Panc1 (cell line): Measurements from ENCODE around the gene TALDO1. TPM values are rescaled to one million over a fixed set of nuclear protein-coding genes. Genes with fewer than 3 reads are reported as not detected.

Source experiments
- ATAC-seq: fragments of 200-7000 bp; cut with Tn5 transposase; 2 replicates; pipeline ENCODE4 v1.9.1; 2020; ENCODE audit warnings: mild to moderate bottlenecking, moderate library complexity
- BruUV-seq: library from RNA; stranded (reverse); fragments of 400-500 nt; replicated peaks from 2 replicates; lab custom pipeline; 2021; lab: Mats Ljungman, UMichigan
- CTCF ChIA-PET: fragments of 300-600 bp; sonication (Branson Sonifier 250); formaldehyde crosslinking; loops from one replicate; lab custom pipeline; 2022; ENCODE audit warnings: antibody characterized with exemption; lab: Charles Lee
- POLR2A ChIA-PET: fragments of 300-600 bp; sonication (Branson Sonifier 250); formaldehyde crosslinking; loops from one replicate; lab custom pipeline; 2022; ENCODE audit warnings: antibody characterized with exemption; lab: Charles Lee
- DNase-seq: peaks from one replicate; pipeline ENCODE4 v3.0.0-alpha.2; 2010; ENCODE audit warnings: low read depth, low spot score
- H3K27ac ChIP-seq: 2 replicates; pipeline ENCODE4 v1.5.1; 2011; ENCODE audit warnings: mild to moderate bottlenecking, low read length, inconsistent platforms
- H3K27me3 ChIP-seq: fragments of 200-500 bp; sonication (Bioruptor generic); 2 replicates; pipeline ENCODE4 v1.6.0; 2014; ENCODE audit warnings: low read length, inconsistent platforms; ENCODE audit not compliant: control insufficient read depth, insufficient read depth
- H3K36me3 ChIP-seq: fragments of 200-500 bp; sonication (Bioruptor generic); 2 replicates; pipeline ENCODE4 v1.5.1; 2014; ENCODE audit warnings: inconsistent platforms, mild to moderate bottlenecking, low read length, moderate library complexity; ENCODE audit not compliant: control insufficient read depth, insufficient read depth
- H3K4me1 ChIP-seq: 2 replicates; pipeline ENCODE4 v1.5.1; 2011; ENCODE audit warnings: inconsistent platforms, mild to moderate bottlenecking, low read length, moderate library complexity; ENCODE audit not compliant: control insufficient read depth, insufficient read depth
- H3K4me3 ChIP-seq, 2 experiments: 2 replicates each; pipeline ENCODE4 v1.5.1; 2011 to 2012; ENCODE audit warnings: low read depth in 2 of 2, low read length in 2 of 2, mild to moderate bottlenecking in 2 of 2, inconsistent platforms in 1 of 2, moderate library complexity in 1 of 2
- H3K9me3 ChIP-seq: fragments of 200-500 bp; sonication (Bioruptor generic); 2 replicates; pipeline ENCODE4 v1.5.1; 2014; ENCODE audit warnings: low read depth, mild to moderate bottlenecking, inconsistent platforms, low read length, moderate library complexity; ENCODE audit not compliant: control insufficient read depth, insufficient read depth
- CTCF ChIP-seq: fragments of 450-650 bp; IDR thresholded peaks from 2 replicates; pipeline ENCODE4 v1.5.1; 2017; ENCODE audit warnings: mild to moderate bottlenecking
- POLR2AphosphoS5 ChIP-seq: IDR thresholded peaks from 2 replicates; pipeline ENCODE4 v1.6.1; 2012; ENCODE audit warnings: mild to moderate bottlenecking, low read depth, low read length, moderate library complexity
- REST ChIP-seq, 2 experiments: IDR thresholded peaks; 2 replicates each; pipeline ENCODE4 v1.6.1; 2011 to 2012; ENCODE audit warnings: low read depth in 2 of 2, control low read depth in 1 of 2, low read length in 1 of 2, mild to moderate bottlenecking in 1 of 2, moderate library complexity in 1 of 2; ENCODE audit not compliant: insufficient read depth in 1 of 2
- SIN3A ChIP-seq: IDR thresholded peaks from 2 replicates; pipeline ENCODE4 v1.6.1; 2012; ENCODE audit warnings: low read depth, mild to moderate bottlenecking, low read length, moderate library complexity, borderline replicate concordance; ENCODE audit not compliant: insufficient read depth
- TCF7L2 ChIP-seq: IDR thresholded peaks from 2 replicates; pipeline ENCODE4 v1.6.1; 2011; ENCODE audit warnings: mild to moderate bottlenecking, low read depth, low read length, inconsistent platforms
- in situ Hi-C: cut with HindIII; loops from 2 replicates; pipeline ENCODE4 v1.10.0; 2016; ENCODE audit warnings: low sequenced_read_pairs, low pct_unique_long_range_greater_than_20kb
- intact Hi-C: fragments of 100-400 bp; cut with micrococcal nuclease; formaldehyde crosslinking; loops from one replicate; pipeline ENCODE4 v1.10.0; 2022; ENCODE audit not compliant: unreplicated experiment
- total RNA-seq: library from RNA; stranded (reverse); gene quantifications from one replicate; pipeline ENCODE4 v1.2.1, GENCODE V29; 2021; ENCODE audit not compliant: unreplicated experiment

Gene TALDO1
- total RNA-seq, 1 experiment from 2014 or later: 257 TPM

GRCh38 chr11:765802-766091 is 18.5 kb downstream of the TALDO1 start:
- H3K27ac ChIP-seq: peak overlapping the region; percentile 39
- peaks cover 25% of the 10 kb centered on the region for H3K4me1 ChIP-seq
- H3K27me3 ChIP-seq: no peaks in the 10 kb centered on the region
- TF ChIP-seq POLR2AphosphoS5 (no peak), CTCF (no peak), SIN3A (no peak), TCF7L2 (no peak), REST (IDR thresholded peaks at IDR 0.05; ENCODE audit: insufficient read depth in 1 of 2, low read depth in 2 of 2, low read length in 1 of 2) (no peak)
- CTCF ChIA-PET: interaction anchor here (1.2 kb wide), 1 partner anchor 61 kb away, joined by 5 read pairs; no protein-coding TSS in a partner anchor
- POLR2A ChIA-PET: no interaction called here
- no TSS peak for BruUV-seq
- ATAC-seq (no peak), DNase-seq (no peak)
- peaks cover 6% of the 10 kb centered on the region; the same call in 1 of the 2 replicates for H3K36me3 ChIP-seq
- in situ Hi-C loops (no loop called here), intact Hi-C loops (loop anchor here (2.0 kb wide), 1 partner anchor 69 kb away; no protein-coding TSS in a partner anchor)
- H3K9me3 ChIP-seq: no peaks in the 10 kb centered on the region
- H3K4me3 ChIP-seq: no peak overlapping the region

DNA sequence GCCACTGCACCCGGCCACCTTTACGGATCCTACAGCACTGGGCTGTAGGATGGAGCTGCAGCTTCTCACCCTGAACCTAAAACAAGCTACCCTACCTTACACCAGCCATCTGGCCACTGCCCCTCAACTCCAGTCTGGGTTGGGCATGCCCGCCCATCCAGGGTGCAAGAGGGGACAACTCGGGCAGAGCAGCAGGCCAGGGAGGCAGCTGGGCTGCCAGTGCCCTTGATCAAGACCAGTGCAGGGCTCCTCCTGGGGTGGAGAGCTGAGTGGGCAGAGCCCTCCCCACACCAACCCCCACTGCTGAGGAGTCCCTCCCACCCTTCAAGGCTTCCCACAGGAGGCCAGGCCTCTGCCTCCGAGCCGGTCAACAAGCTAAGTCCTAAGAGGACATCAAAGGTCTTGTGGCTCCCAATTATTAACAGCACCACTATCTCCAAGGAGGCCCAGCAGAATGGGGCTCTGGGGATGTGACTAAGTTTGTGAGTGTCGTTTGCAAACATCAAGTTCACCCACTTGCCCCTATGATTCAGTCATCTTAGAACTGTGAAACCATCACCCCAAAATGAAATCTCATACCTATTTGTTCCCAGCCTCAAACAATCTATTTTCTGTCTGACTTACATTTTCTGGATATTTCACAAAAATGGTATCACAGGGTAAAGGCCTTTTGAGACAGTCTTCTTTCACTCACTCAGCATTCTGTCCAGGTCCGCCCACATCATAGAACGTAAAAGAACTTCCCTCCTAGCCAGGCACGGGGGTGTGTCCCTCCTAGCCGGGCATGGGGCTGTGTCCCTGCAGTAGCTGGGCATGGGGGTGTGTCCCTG is 19.1 kb downstream of the TALDO1 start:
- in situ Hi-C loops: no loop called here
- DNase-seq: no peak

More for the DNA sequence above, 19.1 kb downstream of the TALDO1 start:
- no peak for TF ChIP-seq REST (IDR thresholded peaks at IDR 0.05; ENCODE audit: insufficient read depth in 1 of 2, low read depth in 2 of 2, low read length in 1 of 2)
- TF ChIP-seq POLR2AphosphoS5: peak; percentile 36; the same call in 1 of the 2 replicates
- CTCF ChIA-PET: interaction anchor here (0.6 to 1.2 kb wide), 2 partner anchors 61 to 271 kb away, joined by 5 to 14 read pairs; no protein-coding TSS in a partner anchor
- peaks cover 28% of the 10 kb centered on the region for H3K4me1 ChIP-seq
- H3K36me3 ChIP-seq: peaks cover 6% of the 10 kb centered on the region; the same call in 1 of the 2 replicates
- ATAC-seq: 0 out of 2 replicates have a peak, but pooled peaks have one; percentile 6
- no peaks in the 10 kb centered on the region for H3K27me3 ChIP-seq
- POLR2A ChIA-PET: interaction anchor here (0.6 kb wide), 1 partner anchor 9 kb away, joined by 4 read pairs; no protein-coding TSS in a partner anchor
- H3K9me3 ChIP-seq: no peaks in the 10 kb centered on the region
- no TSS peak for BruUV-seq
- intact Hi-C loops: no loop called here
- H3K27ac ChIP-seq: peak overlapping the region; percentile 39
- no peak overlapping the region for H3K4me3 ChIP-seq
